Ishikawa (cell line): ENCODE measurements around the gene CCSER1.

Source experiments
- CREB1 ChIP-seq: IDR thresholded peaks from 2 replicates; pipeline ENCODE4 v1.6.1; 2012; ENCODE audit warnings: low read depth
- EGR1 ChIP-seq: IDR thresholded peaks from 2 replicates; pipeline ENCODE4 v1.6.1; 2012
- MAX ChIP-seq: IDR thresholded peaks from 2 replicates; pipeline ENCODE4 v1.6.1; 2012
- REST ChIP-seq: IDR thresholded peaks from 2 replicates; pipeline ENCODE4 v1.6.1; 2012; ENCODE audit warnings: low read depth, mild to moderate bottlenecking

GRCh38 chr4:91258326-91258725 lies 1131.1 kb downstream of the CCSER1 start:
- TF ChIP-seq EGR1 (no peak), REST (no peak), MAX (no peak), CREB1 (no peak)
